Measurements from ENCODE around the gene P2RX5.

GRCh38 chr17:3635474-3636153, 60.3 kb downstream of the P2RX5 start:
- TF ChIP-seq CTCF (conservative IDR thresholded peaks at IDR 0.05 in 1 of 2, IDR thresholded peaks at IDR 0.05 in 1 of 2; ENCODE audit: low read depth in 1 of 2, low read length in 2 of 2) (no peak), EZH2 (IDR thresholded peaks at IDR 0.05; ENCODE audit: low read length, missing control alignments) (no peak)
